Measurements from ENCODE around the gene BMP10.

BMP10 gene

DNA sequence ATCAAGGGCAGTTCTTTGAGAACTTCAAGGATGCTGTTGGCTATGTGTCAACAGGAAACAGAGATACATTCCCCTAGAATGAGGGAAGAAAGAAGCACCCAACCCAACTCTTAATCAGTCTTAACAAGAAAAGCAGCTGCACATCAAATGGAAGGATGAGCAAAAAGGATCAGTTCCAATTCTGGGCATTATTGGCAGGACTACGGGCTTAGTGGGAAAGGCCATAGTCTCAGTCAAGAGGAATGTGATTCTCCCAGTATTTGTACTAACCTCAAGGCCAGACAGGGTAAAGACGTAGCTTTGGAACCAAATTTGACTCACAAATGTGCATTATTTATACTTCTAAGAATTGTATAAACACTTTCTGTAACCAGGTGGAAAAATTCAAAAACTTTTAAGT is 18.2 kb downstream of the BMP10 start:
- no peak overlapping the region for H3K4me3 ChIP-seq (ENCODE audit: low read depth, low read length)
- TF ChIP-seq, protein P1, sequence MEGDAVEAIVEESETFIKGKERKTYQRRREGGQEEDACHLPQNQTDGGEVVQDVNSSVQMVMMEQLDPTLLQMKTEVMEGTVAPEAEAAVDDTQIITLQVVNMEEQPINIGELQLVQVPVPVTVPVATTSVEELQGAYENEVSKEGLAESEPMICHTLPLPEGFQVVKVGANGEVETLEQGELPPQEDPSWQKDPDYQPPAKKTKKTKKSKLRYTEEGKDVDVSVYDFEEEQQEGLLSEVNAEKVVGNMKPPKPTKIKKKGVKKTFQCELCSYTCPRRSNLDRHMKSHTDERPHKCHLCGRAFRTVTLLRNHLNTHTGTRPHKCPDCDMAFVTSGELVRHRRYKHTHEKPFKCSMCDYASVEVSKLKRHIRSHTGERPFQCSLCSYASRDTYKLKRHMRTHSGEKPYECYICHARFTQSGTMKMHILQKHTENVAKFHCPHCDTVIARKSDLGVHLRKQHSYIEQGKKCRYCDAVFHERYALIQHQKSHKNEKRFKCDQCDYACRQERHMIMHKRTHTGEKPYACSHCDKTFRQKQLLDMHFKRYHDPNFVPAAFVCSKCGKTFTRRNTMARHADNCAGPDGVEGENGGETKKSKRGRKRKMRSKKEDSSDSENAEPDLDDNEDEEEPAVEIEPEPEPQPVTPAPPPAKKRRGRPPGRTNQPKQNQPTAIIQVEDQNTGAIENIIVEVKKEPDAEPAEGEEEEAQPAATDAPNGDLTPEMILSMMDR (IDR thresholded peaks at IDR 0.05; ENCODE audit: low read depth, low read length), result no peak
- TF ChIP-seq MYC (IDR thresholded peaks at IDR 0.05; ENCODE audit: low read depth, low read length), result no peak
- no peak for TF ChIP-seq MAX (IDR thresholded peaks at IDR 0.05; ENCODE audit: low read depth, low read length)
- TF ChIP-seq POLR2A (IDR thresholded peaks at IDR 0.05; ENCODE audit: extremely low read depth, insufficient read length), result no peak
- DNase-seq (ENCODE audit: low read depth), result no peak

DNA sequence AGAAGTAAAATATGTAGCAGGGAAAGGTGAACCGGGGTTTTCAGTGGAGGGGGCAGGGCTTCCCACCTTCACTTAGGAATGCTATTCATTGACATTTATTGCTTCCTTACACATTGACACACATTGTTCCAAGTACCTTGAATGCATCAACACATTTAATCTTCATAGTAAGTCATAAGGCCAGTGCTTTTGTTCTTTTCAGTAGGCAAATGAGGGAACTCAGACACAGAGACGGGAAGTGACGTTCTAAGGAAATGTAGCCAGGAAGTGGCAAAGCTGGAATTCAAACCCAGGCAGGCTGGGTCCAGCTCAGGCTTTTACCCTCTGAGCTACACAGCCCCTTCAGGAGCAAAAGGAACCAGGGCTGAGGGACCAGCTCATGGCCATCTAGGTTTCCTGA is 20.7 kb downstream of the BMP10 start:
- no peak for TF ChIP-seq POLR2A (IDR thresholded peaks at IDR 0.05; ENCODE audit: extremely low read depth, insufficient read length)
- no peak for TF ChIP-seq MAX (IDR thresholded peaks at IDR 0.05; ENCODE audit: low read depth, low read length)
- no peak for TF ChIP-seq MYC (IDR thresholded peaks at IDR 0.05; ENCODE audit: low read depth, low read length)
- TF ChIP-seq, protein P1 (IDR thresholded peaks at IDR 0.05; ENCODE audit: low read depth, low read length), result no peak
- no peak for DNase-seq (ENCODE audit: low read depth)
- H3K4me3 ChIP-seq (ENCODE audit: low read depth, low read length), result no peak overlapping the region

DNA sequence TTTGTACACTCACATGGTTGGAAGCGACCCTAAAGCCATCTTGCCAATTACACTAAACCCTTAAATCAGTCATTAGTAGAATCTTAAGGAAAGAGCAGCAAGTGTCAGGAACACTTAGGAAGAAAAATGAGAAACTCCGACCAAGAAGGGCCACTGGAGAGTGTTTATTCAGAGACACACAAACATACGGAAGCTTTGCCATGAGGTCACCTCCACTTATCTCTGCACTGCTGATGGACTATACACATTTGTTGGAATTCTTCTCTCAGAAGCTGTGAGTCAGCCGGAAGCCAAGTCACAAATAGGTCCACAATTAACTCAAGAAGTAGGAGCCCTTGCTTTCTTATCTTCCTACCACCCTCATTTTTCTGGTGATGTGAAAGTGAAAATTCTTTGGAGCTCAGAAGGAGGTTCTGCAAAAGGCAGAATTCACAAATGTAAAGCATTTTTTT is 21.6 kb downstream of the BMP10 start:
- TF ChIP-seq MAX (IDR thresholded peaks at IDR 0.05; ENCODE audit: low read depth, low read length) (no peak), POLR2A (IDR thresholded peaks at IDR 0.05; ENCODE audit: extremely low read depth, insufficient read length) (no peak), MYC (IDR thresholded peaks at IDR 0.05; ENCODE audit: low read depth, low read length) (no peak)
- TF ChIP-seq, protein P1 (IDR thresholded peaks at IDR 0.05; ENCODE audit: low read depth, low read length), result no peak
- no peak overlapping the region for H3K4me3 ChIP-seq (ENCODE audit: low read depth, low read length)
- no peak for DNase-seq (ENCODE audit: low read depth)

- TF ChIP-seq POLR2A (IDR thresholded peaks at IDR 0.05; ENCODE audit: extremely low read depth, insufficient read length) (no peak), MAX (IDR thresholded peaks at IDR 0.05; ENCODE audit: low read depth, low read length) (no peak), MYC (IDR thresholded peaks at IDR 0.05; ENCODE audit: low read depth, low read length) (no peak)
- TF ChIP-seq, protein P1 (IDR thresholded peaks at IDR 0.05; ENCODE audit: low read depth, low read length), result no peak
- no peak for DNase-seq (ENCODE audit: low read depth)
- H3K4me3 ChIP-seq (ENCODE audit: low read depth, low read length), result no peak overlapping the region
These were observed 23.4 kb downstream of the BMP10 start for GRCh38 chr2:68847751-68848150.

- no peak for TF ChIP-seq MAX (IDR thresholded peaks at IDR 0.05; ENCODE audit: low read depth, low read length)
- no peak overlapping the region for H3K4me3 ChIP-seq (ENCODE audit: low read depth, low read length)
- DNase-seq (ENCODE audit: low read depth), result no peak
These were observed 25.1 kb downstream of the BMP10 start for GRCh38 chr2:68846091-68846490.

GRCh38 chr2:68845043-68845442 is 26.2 kb downstream of the BMP10 start:
- no peak for TF ChIP-seq MYC (IDR thresholded peaks at IDR 0.05; ENCODE audit: low read depth, low read length)
- TF ChIP-seq MAX (IDR thresholded peaks at IDR 0.05; ENCODE audit: low read depth, low read length), result no peak
- TF ChIP-seq, protein P1 (IDR thresholded peaks at IDR 0.05; ENCODE audit: low read depth, low read length), result no peak
- no peak for TF ChIP-seq POLR2A (IDR thresholded peaks at IDR 0.05; ENCODE audit: extremely low read depth, insufficient read length)
- no peak overlapping the region for H3K4me3 ChIP-seq (ENCODE audit: low read depth, low read length)
- no peak for DNase-seq (ENCODE audit: low read depth)

All from NB4 (cell line).